Measurements from ENCODE around the gene OSBPL1A.
"Not testable (repeated sequence)": the region's sequence is repeated elsewhere in the genome, so short reads cannot be mapped to it uniquely, and the experiment has no call there.

The OSBPL1A gene

DNA sequence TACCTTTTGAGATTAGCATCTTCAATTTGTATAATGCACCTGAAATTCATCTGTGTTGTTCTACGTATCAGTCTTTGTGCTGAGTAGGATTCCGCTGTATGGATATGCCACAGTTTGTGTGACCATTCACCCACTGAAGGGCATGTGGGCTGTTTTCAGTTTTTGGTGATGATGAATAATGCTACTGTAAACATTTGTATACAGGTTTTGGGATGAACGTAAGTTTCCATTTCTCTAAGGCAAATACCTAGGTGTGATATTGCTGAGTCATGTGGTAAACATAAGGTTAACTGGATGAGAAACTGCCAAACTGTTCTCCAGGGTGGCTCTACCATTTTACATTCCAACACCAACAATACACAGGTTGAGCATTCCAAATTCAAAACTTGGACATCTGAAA lies 223.6 kb downstream of the OSBPL1A start:
- no peak for DNase-seq

DNA sequence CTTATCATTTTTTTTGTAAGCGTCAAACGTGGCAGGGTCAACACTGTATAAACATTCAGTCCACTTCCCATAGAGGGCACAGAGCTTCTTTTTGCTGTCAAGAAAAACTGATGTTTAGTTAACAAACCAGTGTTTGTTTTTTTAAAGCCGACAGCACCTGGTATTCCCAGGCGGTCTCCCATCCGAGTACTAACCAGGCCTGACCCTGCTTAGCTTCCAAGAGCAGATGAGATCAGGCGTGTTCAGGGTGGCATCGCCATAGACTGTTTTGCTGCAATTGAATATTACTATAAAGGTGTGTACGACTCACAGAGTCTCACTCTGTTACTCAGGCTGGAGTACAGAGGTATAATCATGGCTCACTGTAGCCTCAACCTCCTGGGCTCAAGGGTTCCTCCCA lies 227.3 kb downstream of the OSBPL1A start:
- DNase-seq = peak in 1 of 2 experiments; percentile 14

DNA sequence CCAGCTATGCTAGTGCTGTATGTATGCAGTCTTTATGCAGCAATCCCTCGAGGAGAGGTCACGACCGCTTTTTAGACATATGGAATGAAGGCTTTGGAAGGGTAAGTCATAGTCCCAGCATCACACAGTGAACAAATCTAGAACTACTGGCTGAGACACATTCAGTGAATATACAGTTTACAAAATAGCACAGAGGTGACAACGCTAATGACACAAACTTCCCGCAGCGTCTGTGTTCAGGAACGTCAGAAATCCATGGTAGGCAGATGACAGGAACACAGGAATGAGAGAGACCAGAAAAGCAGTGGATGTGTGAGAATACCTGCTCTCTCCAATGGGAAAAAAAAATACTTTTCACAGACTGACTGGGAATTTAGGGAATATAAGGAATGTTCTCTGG lies 229.1 kb downstream of the OSBPL1A start:
- no peak for DNase-seq

DNA sequence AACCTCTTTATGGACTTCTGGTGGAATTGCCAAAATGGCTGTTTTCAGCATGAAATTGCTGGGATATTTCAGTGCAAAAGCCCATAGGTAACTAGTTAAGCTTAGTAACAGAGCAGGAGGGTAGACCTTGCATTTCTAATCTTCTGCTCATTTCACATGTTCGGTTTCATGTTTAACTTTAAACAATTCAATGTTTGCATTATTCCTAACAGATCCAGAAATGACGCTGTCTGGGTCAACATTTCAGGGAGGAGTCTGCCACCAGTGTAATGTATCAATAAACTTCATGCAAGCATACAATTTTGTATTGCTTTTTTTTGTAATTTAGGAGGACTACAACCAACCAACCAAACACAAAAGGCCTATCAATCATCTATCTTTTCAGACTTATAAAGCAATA lies 236.3 kb downstream of the OSBPL1A start:
- DNase-seq = no peak

GRCh38 chr18:24160086-24160485 lies 237.5 kb downstream of the OSBPL1A start:
- DNase-seq = no peak

GRCh38 chr18:24157855-24158254 lies 239.8 kb downstream of the OSBPL1A start:
- DNase-seq = no peak

DNA sequence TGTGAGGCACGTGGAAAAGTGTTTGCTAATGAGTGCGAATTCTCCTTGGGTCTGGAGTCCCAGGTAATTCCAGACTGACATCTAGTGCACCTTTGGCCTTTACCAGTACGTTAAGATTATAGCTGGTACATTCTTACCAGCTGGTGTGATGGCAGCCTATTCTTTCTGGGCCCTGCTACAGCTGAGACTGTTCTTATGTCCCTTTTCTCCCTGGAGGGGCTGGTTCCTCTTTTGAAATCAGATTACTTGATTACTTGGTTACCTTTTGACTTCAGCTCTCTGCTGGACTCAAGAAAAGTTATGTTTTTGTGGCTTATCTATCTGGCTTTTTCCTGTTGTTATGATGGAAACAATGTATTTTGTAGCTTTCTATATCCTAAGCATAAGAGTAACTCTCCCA lies 244.2 kb downstream of the OSBPL1A start:
- DNase-seq = no peak

- DNase-seq = not testable (repeated sequence)
Observed at GRCh38 chr18:24149591-24149990, 248.0 kb downstream of the OSBPL1A start.

GRCh38 chr18:24142376-24142775 lies 255.2 kb downstream of the OSBPL1A start:
- no peak for DNase-seq

GRCh38 chr18:24140697-24141096 lies 256.9 kb downstream of the OSBPL1A start:
- no peak for DNase-seq

GRCh38 chr18:24138789-24139616 lies 258.6 kb downstream of the OSBPL1A start, which contains the start of gene CABYR:
CABYR (plus strand) TSS chr18:24139062; CDS start chr18:24143115, 4,053 bp downstream.
- DNase-seq = peak; percentile 77 to 81

GRCh38 chr18:24138409-24138788 lies 259.2 kb downstream of the OSBPL1A start:
- no peak for DNase-seq

DNA sequence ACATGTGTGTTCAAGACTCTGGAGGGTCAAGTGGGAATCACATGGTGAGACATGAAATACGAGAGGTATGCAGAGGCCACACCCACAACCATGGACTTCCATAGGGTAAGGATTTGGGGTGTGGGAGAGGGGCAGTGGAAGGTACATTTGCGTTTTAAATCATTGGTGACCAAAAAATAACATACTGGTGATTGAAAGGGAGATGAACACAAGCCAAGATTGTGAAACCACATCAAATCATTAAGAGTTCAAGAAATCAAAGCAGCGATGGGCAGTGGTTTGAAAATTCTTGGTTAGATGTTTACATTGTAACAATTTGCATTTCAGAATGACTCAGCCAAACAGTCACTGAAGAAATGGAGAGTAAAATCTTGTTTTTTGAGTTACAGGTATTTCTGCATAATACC lies 260.7 kb downstream of the OSBPL1A start:
- DNase-seq = no peak

GRCh38 chr18:24130494-24130893 lies 267.1 kb downstream of the OSBPL1A start:
- DNase-seq = no peak

DNA sequence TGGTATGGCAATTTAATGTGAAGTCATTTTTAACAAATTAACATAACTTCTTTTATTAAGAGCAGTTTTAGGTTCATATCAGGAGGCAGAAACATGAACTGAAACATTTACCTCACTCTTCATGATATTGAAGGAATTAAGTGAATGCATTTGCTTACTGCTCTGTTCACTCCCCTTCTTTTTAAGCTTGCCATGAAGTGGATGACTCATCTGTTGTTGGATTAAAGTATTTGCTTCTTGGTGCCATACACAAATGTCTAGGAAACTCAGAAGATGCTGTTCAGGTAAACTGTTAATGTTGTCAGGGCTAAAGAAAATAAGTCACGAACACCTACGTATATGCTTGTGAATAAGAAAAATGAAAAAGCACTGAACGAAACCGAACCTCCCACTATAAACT lies 268.9 kb downstream of the OSBPL1A start:
- no peak for DNase-seq

DNA sequence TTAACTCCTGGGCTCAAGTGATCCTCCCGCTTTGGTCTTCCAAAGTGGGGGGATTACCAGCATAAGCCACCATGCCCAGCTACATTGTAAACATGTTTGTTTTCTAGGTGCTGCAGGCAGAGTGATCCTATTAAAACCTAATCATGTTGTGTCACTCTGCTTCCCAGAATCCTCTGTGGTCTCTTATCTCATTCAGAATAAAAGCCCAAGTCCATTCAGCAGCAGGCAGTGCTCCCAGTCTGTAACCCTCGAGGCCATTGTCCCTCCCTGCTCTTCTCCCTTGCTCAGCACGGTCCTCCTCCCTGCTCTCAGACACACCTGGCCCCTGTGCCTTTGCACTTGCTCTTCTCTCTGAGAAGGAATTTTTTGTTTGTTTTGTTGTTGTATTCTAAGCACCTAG lies 269.9 kb downstream of the OSBPL1A start:
- no peak for DNase-seq

DNA sequence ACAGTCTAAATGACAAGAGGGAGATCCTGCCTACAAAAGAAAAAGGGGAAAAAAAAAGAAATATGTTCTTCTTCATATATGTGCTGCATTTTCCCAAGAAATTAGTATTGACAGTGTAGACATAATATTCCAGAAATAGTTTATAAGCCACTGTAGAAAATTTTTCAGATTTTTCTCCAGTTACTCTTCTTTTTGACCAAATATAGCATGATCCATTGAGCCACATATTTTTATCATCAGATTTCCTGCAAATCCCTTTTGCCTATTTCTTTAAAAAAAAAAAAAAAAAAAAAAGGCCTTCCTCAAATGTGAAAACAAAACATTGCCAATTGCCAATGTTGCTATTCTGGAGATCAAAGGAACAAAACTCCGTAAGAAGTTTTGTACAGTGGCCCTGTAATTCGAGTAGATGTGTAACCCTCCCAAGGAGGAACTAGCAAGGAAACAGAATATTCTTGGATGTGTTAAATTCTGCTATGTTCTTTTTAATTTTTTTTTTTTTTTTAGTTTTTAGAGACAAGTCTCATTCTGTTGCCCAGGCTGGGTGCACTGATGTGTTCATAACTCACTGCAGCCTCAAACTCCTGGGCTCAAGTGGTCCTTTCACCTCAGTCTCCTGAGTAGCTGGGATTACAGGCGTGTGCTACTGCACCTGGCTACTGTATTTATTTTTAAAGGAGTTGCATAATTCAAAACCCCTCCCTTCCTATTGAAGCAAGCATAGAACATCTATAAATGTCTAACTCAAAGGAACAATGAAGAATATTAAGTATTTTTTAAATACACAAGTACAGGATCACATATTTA lies 271.3 kb downstream of the OSBPL1A start:
- DNase-seq = no peak

DNA sequence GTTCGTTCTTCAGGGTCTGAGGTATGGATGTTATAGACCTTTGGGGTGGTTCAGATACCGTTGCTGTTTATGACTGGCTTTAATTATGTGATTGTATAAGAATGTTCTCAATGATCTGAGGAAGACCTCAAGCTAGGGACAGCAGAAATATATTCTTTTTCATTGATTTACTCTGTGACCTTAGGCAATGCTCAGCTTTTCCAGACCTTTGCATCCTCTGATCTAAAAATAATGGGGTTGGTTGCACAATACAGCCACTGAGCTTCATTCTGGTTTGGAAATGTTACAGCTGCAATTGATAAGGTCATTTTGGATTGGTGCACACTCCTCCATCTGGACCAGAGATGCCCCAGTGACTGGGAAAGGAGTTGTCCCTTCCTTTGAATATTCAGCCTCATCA lies 276.0 kb downstream of the OSBPL1A start:
- no peak for DNase-seq

DNA sequence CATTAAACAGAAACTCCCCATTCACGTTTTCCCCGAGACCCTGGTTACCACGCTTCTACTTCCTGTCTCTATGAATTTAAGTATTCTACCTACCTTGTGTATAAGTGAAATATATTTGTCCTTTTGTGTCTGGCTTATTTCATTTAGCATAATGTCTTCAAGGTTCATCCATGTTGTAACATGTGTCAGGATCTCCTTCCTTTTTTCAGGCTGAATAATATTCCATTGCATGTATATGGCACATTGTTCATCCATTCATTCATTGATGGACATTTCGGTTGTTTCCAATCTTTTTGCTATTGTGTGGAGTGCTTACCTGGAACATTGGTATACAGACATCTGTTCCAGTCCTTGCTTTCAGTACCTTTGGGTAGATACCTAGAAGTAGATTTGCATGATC lies 276.9 kb downstream of the OSBPL1A start:
- DNase-seq = no peak

- peak; percentile 81 to 83 for DNase-seq
Observed at GRCh38 chr18:24118750-24119577, 278.7 kb downstream of the OSBPL1A start.

DNA sequence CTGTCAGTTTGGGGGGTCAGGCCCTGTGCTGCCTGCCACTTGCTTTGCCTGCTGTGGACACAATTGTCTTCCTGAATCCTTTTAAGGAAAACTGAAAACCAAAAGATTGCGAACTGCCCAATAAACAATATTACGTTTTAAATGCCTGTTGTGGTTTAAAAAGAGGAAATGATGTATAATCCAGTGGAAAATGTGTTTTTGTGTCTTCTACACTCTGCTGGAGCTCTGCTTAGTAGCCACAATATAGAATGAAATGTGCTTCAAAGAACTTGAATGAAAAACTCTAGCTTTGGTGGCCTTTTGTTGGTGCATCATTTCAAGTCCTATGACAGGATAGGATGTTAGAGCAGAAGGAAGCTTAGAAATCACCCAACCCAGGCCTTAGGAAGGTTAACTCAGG lies 282.0 kb downstream of the OSBPL1A start:
- no peak for DNase-seq

- no peak for DNase-seq
Observed at GRCh38 chr18:24114924-24115549, 282.6 kb downstream of the OSBPL1A start.

Data from activated CD4-positive, alpha-beta T cell treated with anti-CD3 and anti-CD28 coated beads, Interleukin-2, amount 50 U/mL, for 48 hours (primary cell).